ENCODE data around the gene OSBPL10.

Gene OSBPL10

GRCh38 chr3:31988271-31988670 is 7.2 kb upstream of the OSBPL10 start:
- DNase-seq (ENCODE audit: low read depth, low spot score): no peak

GRCh38 chr3:31985831-31986230 is 4.8 kb upstream of the OSBPL10 start:
- DNase-seq (ENCODE audit: low read depth, low spot score): no peak

GRCh38 chr3:31984321-31984720 is 3.3 kb upstream of the OSBPL10 start:
- DNase-seq (ENCODE audit: low read depth, low spot score): no peak

GRCh38 chr3:31980530-31981205 is 394 bp downstream of the OSBPL10 start:
- no peak for DNase-seq (ENCODE audit: low read depth, low spot score)

- no peak for DNase-seq (ENCODE audit: low read depth, low spot score)
These were observed 1.9 kb downstream of the OSBPL10 start for GRCh38 chr3:31979001-31979697.

GRCh38 chr3:31978553-31978952 is 2.5 kb downstream of the OSBPL10 start:
- no peak for DNase-seq (ENCODE audit: low read depth, low spot score)

GRCh38 chr3:31977736-31978135 is 3.3 kb downstream of the OSBPL10 start:
- no peak for DNase-seq (ENCODE audit: low read depth, low spot score)

- DNase-seq (ENCODE audit: low read depth, low spot score): no peak
These were observed 4.8 kb downstream of the OSBPL10 start for GRCh38 chr3:31976302-31976701.

GRCh38 chr3:31974964-31975363 is 6.1 kb downstream of the OSBPL10 start:
- DNase-seq (ENCODE audit: low read depth, low spot score): no peak

- DNase-seq (ENCODE audit: low read depth, low spot score): no peak
These were observed 6.6 kb downstream of the OSBPL10 start for GRCh38 chr3:31974471-31974870.

GRCh38 chr3:31973837-31974236 is 7.2 kb downstream of the OSBPL10 start:
- no peak for DNase-seq (ENCODE audit: low read depth, low spot score)

GRCh38 chr3:31973081-31973480 is 8.0 kb downstream of the OSBPL10 start:
- no peak for DNase-seq (ENCODE audit: low read depth, low spot score)

GRCh38 chr3:31971607-31972006 is 9.5 kb downstream of the OSBPL10 start:
- no peak for DNase-seq (ENCODE audit: low read depth, low spot score)

- no peak for DNase-seq (ENCODE audit: low read depth, low spot score)
These were observed 12.1 kb downstream of the OSBPL10 start for GRCh38 chr3:31968927-31969418.

GRCh38 chr3:31968369-31968926 is 12.6 kb downstream of the OSBPL10 start:
- DNase-seq (ENCODE audit: low read depth, low spot score): no peak

GRCh38 chr3:31967592-31967991 is 13.5 kb downstream of the OSBPL10 start:
- DNase-seq (ENCODE audit: low read depth, low spot score): no peak

GRCh38 chr3:31966978-31967591 is 14.0 kb downstream of the OSBPL10 start:
- DNase-seq (ENCODE audit: low read depth, low spot score): no peak

GRCh38 chr3:31962801-31963205 is 18.3 kb downstream of the OSBPL10 start:
- DNase-seq (ENCODE audit: low read depth, low spot score): no peak

- DNase-seq (ENCODE audit: low read depth, low spot score): no peak
These were observed 20.1 kb downstream of the OSBPL10 start for GRCh38 chr3:31960793-31961431.

- no peak for DNase-seq (ENCODE audit: low read depth, low spot score)
These were observed 20.9 kb downstream of the OSBPL10 start for GRCh38 chr3:31959951-31960792.

GRCh38 chr3:31959251-31959650 is 21.8 kb downstream of the OSBPL10 start:
- no peak for DNase-seq (ENCODE audit: low read depth, low spot score)
